HEK293 (cell line): Measurements from ENCODE around the gene PKN1.

Experiments
- CTCF ChIA-PET: fragments of 350-600 bp; formaldehyde crosslinking; extraction: SDS; loops from one replicate; lab custom pipeline; 2021; ENCODE audit warnings: antibody characterized with exemption; lab: Yijun Ruan, JAX
- POLR2A ChIA-PET: fragments of 300-600 bp; formaldehyde crosslinking; extraction: SDS; loops from one replicate; lab custom pipeline; 2020; ENCODE audit warnings: antibody characterized with exemption, inconsistent platforms; lab: Yijun Ruan, JAX
- H3K27ac ChIP-seq: fragments of 200-500 bp; sonication (Bioruptor generic); 2 replicates; pipeline ENCODE4 v1.5.1; 2014; ENCODE audit warnings: low read depth, low read length, control low read depth, inconsistent platforms; ENCODE audit errors: extremely low read depth
- H3K36me3 ChIP-seq, 2 experiments: fragments of 200-500 bp in 1 of 2; sonication (Bioruptor generic) in 1 of 2; 1 replicate in 1 of 2; 2 replicates in 1 of 2; pipeline ENCODE4 v1.5.1; 2014 to 2017; ENCODE audit warnings: inconsistent platforms in 2 of 2, low read length in 2 of 2; ENCODE audit not compliant: control insufficient read depth in 2 of 2, insufficient read depth in 1 of 2
- H3K4me1 ChIP-seq: fragments of 200-500 bp; sonication (Bioruptor generic); 2 replicates; pipeline ENCODE4 v1.5.1; 2014; ENCODE audit warnings: mild to moderate bottlenecking, low read length, inconsistent platforms; ENCODE audit not compliant: control insufficient read depth, insufficient read depth
- H3K4me3 ChIP-seq: 2 replicates; pipeline ENCODE4 v1.5.1; 2011; ENCODE audit warnings: low read depth, mild to moderate bottlenecking, control low read depth, low read length, moderate library complexity
- H3K9me3 ChIP-seq: fragments of 200-500 bp; sonication (Bioruptor generic); 2 replicates; pipeline ENCODE4 v1.5.1; 2014; ENCODE audit warnings: low read depth, low read length, inconsistent platforms; ENCODE audit not compliant: control insufficient read depth, insufficient read depth
- GLIS1 ChIP-seq: fragments of 450-650 bp; formaldehyde crosslinking; IDR thresholded peaks from 2 replicates; pipeline ENCODE4 v1.5.1; 2016; ENCODE audit warnings: missing biosample characterization, missing genetic modification characterization
- ZBTB17 ChIP-seq: fragments of 450-650 bp; formaldehyde crosslinking; IDR thresholded peaks from 2 replicates; pipeline ENCODE4 v1.5.1; 2016; ENCODE audit warnings: missing biosample characterization, missing genetic modification characterization
- ZNF121 ChIP-seq: fragments of 450-650 bp; formaldehyde crosslinking; IDR thresholded peaks from 2 replicates; pipeline ENCODE4 v1.5.1; 2016; ENCODE audit warnings: missing biosample characterization, missing genetic modification characterization
- ZNF221 ChIP-seq: fragments of 450-650 bp; formaldehyde crosslinking; IDR thresholded peaks from 2 replicates; pipeline ENCODE4 v1.5.1; 2017; ENCODE audit warnings: missing biosample characterization, missing genetic modification characterization, borderline replicate concordance
- ZNF23 ChIP-seq: fragments of 450-650 bp; formaldehyde crosslinking; IDR thresholded peaks from 2 replicates; pipeline ENCODE4 v1.5.1; 2016; ENCODE audit warnings: missing biosample characterization, missing genetic modification characterization, borderline replicate concordance
- ZNF354C ChIP-seq: fragments of 450-650 bp; formaldehyde crosslinking; IDR thresholded peaks from 2 replicates; pipeline ENCODE4 v1.5.1; 2016; ENCODE audit warnings: missing biosample characterization, missing genetic modification characterization, low read depth, borderline replicate concordance
- ZNF391 ChIP-seq: fragments of 450-650 bp; formaldehyde crosslinking; IDR thresholded peaks from 2 replicates; pipeline ENCODE4 v1.5.1; 2016; ENCODE audit warnings: low read depth, missing biosample characterization, missing genetic modification characterization, borderline replicate concordance
- ZNF426 ChIP-seq: fragments of 450-650 bp; formaldehyde crosslinking; IDR thresholded peaks from 2 replicates; pipeline ENCODE4 v1.5.1; 2017; ENCODE audit warnings: missing biosample characterization, missing genetic modification characterization, mild to moderate bottlenecking, inconsistent platforms, moderate library complexity
- ZNF548 ChIP-seq: fragments of 450-650 bp; formaldehyde crosslinking; IDR thresholded peaks from 2 replicates; pipeline ENCODE4 v1.5.1; 2016; ENCODE audit warnings: missing biosample characterization, missing genetic modification characterization
- ZNF658 ChIP-seq: fragments of 450-650 bp; formaldehyde crosslinking; IDR thresholded peaks from 2 replicates; pipeline ENCODE4; 2016; ENCODE audit warnings: missing biosample characterization, missing genetic modification characterization
- ZSCAN23 ChIP-seq: fragments of 450-650 bp; formaldehyde crosslinking; IDR thresholded peaks from 2 replicates; pipeline ENCODE4 v1.5.1; 2016; ENCODE audit warnings: missing biosample characterization, missing genetic modification characterization
- TF ChIP-seq, protein P1 (sequence below): fragments of 450-650 bp; formaldehyde crosslinking; IDR thresholded peaks from 2 replicates; pipeline ENCODE4 v1.5.1; 2016; ENCODE audit warnings: missing biosample characterization, missing genetic modification characterization, low read depth
- TF ChIP-seq, protein P2 (sequence below): fragments of 450-650 bp; formaldehyde crosslinking; IDR thresholded peaks from 2 replicates; pipeline ENCODE4 v1.5.1; 2016; ENCODE audit warnings: missing biosample characterization, missing genetic modification characterization
- TF ChIP-seq, protein P3 (sequence below): fragments of 450-650 bp; formaldehyde crosslinking; IDR thresholded peaks from 2 replicates; pipeline ENCODE4 v1.5.1; 2016; ENCODE audit warnings: missing biosample characterization, missing genetic modification characterization
- TF ChIP-seq, protein P4 (sequence below): fragments of 450-650 bp; formaldehyde crosslinking; IDR thresholded peaks from 2 replicates; pipeline ENCODE4 v1.5.1; 2017; ENCODE audit warnings: missing biosample characterization, missing genetic modification characterization
- TF ChIP-seq, protein P5 (sequence below): fragments of 450-650 bp; IDR thresholded peaks from 2 replicates; pipeline ENCODE4 v1.5.1; 2018; ENCODE audit warnings: missing biosample characterization, mild to moderate bottlenecking, missing genetic modification characterization

The PKN1 gene

DNA sequence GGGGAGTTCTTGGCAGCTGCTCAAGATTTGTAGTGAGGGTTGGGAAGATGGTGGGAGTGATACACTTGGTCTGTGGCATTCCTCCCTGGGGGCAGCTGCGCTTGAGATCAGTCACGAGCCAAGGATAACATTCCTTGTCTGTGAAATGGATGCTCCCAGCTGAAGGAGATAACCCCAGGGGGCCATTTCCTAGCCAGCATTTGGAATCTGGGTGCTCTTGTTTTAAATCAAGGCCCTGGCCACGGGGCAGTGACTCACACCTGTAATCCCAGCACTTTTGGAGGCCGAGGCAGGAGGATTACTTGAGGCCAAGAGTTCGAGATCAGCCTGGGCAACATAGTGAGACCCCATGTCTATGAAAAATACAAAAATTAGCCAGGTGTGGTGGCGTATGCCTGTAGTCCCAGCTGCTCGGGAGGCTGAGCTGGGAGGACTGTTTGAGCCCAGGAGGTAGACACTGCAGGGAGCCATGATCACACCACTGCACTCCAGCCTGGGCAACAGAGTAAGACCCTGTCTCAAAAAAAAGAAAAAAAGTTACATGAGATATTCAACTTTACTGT, 4.6 kb downstream of the PKN1 start:
- ChIA-PET POLR2A (interaction anchor here (0.6 to 0.8 kb wide), 4 partner anchors 81 to 862 kb away, joined by 3 to 8 read pairs (median 5); partner anchors contain the start of gene DNAJB1), CTCF (interaction anchor here (0.6 to 0.7 kb wide), 3 partner anchors 28 to 187 kb away, joined by 3 to 4 read pairs (median 3); no protein-coding TSS in a partner anchor)
- H3K4me1 ChIP-seq, result 0 out of 2 replicates have a peak, but pooled peaks cover 5% of the 10 kb centered on the region
- no peak for TF ChIP-seq ZBTB17 (tag by site-specific recombination)
- TF ChIP-seq ZSCAN23, result no peak
- peak; percentile 99 for TF ChIP-seq ZNF121
- TF ChIP-seq ZNF658 (tag by site-specific recombination), result no peak
- no peak for TF ChIP-seq ZNF354C
- TF ChIP-seq, protein P1, sequence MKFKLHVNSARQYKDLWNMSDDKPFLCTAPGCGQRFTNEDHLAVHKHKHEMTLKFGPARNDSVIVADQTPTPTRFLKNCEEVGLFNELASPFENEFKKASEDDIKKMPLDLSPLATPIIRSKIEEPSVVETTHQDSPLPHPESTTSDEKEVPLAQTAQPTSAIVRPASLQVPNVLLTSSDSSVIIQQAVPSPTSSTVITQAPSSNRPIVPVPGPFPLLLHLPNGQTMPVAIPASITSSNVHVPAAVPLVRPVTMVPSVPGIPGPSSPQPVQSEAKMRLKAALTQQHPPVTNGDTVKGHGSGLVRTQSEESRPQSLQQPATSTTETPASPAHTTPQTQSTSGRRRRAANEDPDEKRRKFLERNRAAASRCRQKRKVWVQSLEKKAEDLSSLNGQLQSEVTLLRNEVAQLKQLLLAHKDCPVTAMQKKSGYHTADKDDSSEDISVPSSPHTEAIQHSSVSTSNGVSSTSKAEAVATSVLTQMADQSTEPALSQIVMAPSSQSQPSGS (tag by site-specific recombination), result no peak
- TF ChIP-seq GLIS1, result peak; percentile 24; the same call in 1 of the 2 replicates
- TF ChIP-seq, protein P2, sequence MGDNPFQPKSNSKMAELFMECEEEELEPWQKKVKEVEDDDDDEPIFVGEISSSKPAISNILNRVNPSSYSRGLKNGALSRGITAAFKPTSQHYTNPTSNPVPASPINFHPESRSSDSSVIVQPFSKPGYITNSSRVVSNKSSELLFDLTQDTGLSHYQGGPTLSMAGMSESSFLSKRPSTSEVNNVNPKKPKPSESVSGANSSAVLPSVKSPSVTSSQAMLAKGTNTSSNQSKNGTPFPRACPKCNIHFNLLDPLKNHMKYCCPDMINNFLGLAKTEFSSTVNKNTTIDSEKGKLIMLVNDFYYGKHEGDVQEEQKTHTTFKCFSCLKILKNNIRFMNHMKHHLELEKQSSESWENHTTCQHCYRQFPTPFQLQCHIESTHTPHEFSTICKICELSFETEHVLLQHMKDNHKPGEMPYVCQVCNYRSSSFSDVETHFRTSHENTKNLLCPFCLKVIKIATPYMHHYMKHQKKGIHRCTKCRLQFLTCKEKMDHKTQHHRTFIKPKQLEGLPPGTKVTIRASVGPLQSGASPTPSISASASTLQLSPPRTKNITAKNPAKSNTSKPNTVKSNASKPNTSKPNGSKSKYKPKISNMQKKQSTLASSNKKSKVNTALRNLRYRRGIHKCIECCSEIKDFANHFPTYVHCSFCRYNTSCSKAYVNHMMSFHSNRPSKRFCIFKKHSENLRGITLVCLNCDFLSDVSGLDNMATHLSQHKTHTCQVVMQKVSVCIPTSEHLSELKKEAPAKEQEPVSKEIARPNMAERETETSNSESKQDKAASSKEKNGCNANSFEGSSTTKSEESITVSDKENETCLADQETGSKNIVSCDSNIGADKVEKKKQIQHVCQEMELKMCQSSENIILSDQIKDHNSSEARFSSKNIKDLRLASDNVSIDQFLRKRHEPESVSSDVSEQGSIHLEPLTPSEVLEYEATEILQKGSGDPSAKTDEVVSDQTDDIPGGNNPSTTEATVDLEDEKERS (tag by site-specific recombination), result no peak
- TF ChIP-seq, protein P3, sequence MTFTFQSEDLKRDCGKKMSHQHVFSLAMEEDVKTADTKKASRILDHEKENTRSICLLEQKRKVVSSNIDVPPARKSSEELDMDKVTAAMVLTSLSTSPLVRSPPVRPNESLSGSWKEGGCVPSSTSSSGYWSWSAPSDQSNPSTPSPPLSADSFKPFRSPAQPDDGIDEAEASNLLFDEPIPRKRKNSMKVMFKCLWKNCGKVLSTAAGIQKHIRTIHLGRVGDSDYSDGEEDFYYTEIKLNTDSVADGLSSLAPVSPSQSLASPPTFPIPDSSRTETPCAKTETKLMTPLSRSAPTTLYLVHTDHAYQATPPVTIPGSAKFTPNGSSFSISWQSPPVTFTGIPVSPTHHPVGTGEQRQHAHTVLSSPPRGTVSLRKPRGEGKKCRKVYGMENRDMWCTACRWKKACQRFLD, result no peak
- no peak for TF ChIP-seq ZNF426 (tag by site-specific recombination)
- TF ChIP-seq, protein P4, sequence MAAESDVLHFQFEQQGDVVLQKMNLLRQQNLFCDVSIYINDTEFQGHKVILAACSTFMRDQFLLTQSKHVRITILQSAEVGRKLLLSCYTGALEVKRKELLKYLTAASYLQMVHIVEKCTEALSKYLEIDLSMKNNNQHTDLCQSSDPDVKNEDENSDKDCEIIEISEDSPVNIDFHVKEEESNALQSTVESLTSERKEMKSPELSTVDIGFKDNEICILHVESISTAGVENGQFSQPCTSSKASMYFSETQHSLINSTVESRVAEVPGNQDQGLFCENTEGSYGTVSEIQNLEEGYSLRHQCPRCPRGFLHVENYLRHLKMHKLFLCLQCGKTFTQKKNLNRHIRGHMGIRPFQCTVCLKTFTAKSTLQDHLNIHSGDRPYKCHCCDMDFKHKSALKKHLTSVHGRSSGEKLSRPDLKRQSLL (tag by site-specific recombination), result no peak
- no peak for TF ChIP-seq ZNF221 (tag by site-specific recombination)
- TF ChIP-seq, protein P5, sequence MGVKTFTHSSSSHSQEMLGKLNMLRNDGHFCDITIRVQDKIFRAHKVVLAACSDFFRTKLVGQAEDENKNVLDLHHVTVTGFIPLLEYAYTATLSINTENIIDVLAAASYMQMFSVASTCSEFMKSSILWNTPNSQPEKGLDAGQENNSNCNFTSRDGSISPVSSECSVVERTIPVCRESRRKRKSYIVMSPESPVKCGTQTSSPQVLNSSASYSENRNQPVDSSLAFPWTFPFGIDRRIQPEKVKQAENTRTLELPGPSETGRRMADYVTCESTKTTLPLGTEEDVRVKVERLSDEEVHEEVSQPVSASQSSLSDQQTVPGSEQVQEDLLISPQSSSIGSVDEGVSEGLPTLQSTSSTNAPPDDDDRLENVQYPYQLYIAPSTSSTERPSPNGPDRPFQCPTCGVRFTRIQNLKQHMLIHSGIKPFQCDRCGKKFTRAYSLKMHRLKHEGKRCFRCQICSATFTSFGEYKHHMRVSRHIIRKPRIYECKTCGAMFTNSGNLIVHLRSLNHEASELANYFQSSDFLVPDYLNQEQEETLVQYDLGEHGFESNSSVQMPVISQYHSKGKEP (tag by site-specific recombination), result no peak
- no peak for TF ChIP-seq ZNF391
- H3K36me3 ChIP-seq, result peaks cover 10 to 31% of the 10 kb centered on the region in 2 experiments; a peak in 2 of 3 replicates
- H3K27ac ChIP-seq, result no peak overlapping the region
- H3K9me3 ChIP-seq, result no peaks in the 10 kb centered on the region
- H3K4me3 ChIP-seq, result no peak overlapping the region

DNA sequence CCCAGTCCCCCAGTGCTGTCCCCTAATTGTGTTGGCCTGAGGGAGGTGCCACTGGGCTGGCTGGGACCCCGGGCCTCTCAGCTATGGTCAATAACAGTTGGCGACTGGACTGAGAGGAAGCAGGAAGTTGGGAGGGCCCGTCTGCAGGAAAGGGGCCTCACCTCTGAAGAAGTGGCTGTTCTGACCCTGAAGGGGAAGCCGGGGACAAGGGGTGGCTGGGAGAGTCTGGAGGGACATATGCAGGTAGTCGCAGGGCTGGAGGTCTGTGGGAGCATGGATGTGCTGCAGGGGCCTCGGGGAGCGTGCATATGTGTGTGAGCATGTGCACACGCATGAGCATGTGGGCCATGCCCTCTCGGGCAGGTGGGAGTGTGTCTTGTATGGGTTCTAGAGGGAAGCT, 5.9 kb downstream of the PKN1 start:
- Histone ChIP-seq H3K36me3 (peaks cover 18 to 44% of the 10 kb centered on the region in 2 experiments), H3K4me1 (0 out of 2 replicates have a peak, but pooled peaks cover 3% of the 10 kb centered on the region)
- POLR2A ChIA-PET, result interaction anchor here (0.6 to 1.6 kb wide), 3 partner anchors 14 to 1060 kb away, joined by 3 to 7 read pairs (median 3); partner anchors contain the start of gene ASF1B
- TF ChIP-seq ZNF23 (no peak), ZNF548 (tag by site-specific recombination) (0 out of 2 replicates have a peak, but pooled peaks have one; percentile 36)
- TF ChIP-seq, all 188 proteins: peak for 1
- CTCF ChIA-PET, result interaction anchor here (0.6 to 1.2 kb wide), 2 partner anchors 34 to 68 kb away, joined by 3 to 4 read pairs; no protein-coding TSS in a partner anchor
- Histone ChIP-seq H3K4me3 (no peak overlapping the region), H3K9me3 (no peaks in the 10 kb centered on the region), H3K27ac (no peak overlapping the region)
